Left renal cortex interstitium (tissue), 4 donors: ENCODE measurements around the gene NTN1. TPM values are rescaled to one million over a fixed set of nuclear protein-coding genes. Genes with fewer than 3 reads are reported as not detected.

Source experiments
- DNase-seq, 4 donors: peaks; one replicate each; pipeline ENCODE4 v3.0.0-alpha.2; 2013; ENCODE audit warnings: low read depth in 4 of 4, low spot score in 2 of 4, missing footprints in 1 of 4
- polyA plus RNA-seq, 4 donors: library from polyadenylated mRNA; unstranded; fragments of 120-200 nt; gene quantifications; one replicate each; pipeline ENCODE4 v1.2.1, GENCODE V29; 2013; ENCODE audit not compliant: insufficient read length in 4 of 4

Gene NTN1
- polyA plus RNA-seq, 4 donors, result 2.1 to 10.4 (median 5.7) TPM

- no peak for DNase-seq
These were observed 240.0 kb downstream of the NTN1 start for GRCh38 chr17:9261081-9262012.

- DNase-seq, result no peak
These were observed 244.8 kb downstream of the NTN1 start for GRCh38 chr17:9266031-9266680.

- no peak for DNase-seq
These were observed 245.4 kb downstream of the NTN1 start for GRCh38 chr17:9266697-9267117.

GRCh38 chr17:9268546-9268945, 247.2 kb downstream of the NTN1 start:
- no peak for DNase-seq

- DNase-seq, result no peak
These were observed 248.2 kb downstream of the NTN1 start for GRCh38 chr17:9269350-9270035.

GRCh38 chr17:9270921-9271320, 249.6 kb downstream of the NTN1 start:
- no peak for DNase-seq

GRCh38 chr17:9271989-9272388, 250.7 kb downstream of the NTN1 start:
- DNase-seq, result no peak

GRCh38 chr17:9272501-9273200, 251.3 kb downstream of the NTN1 start:
- no peak for DNase-seq

- DNase-seq, result no peak
These were observed 252.4 kb downstream of the NTN1 start for GRCh38 chr17:9273428-9274391.

- DNase-seq, result no peak
These were observed 253.7 kb downstream of the NTN1 start for GRCh38 chr17:9274973-9275372.

- no peak for DNase-seq
These were observed 258.6 kb downstream of the NTN1 start for GRCh38 chr17:9279893-9280292.

GRCh38 chr17:9283909-9284308, 262.6 kb downstream of the NTN1 start:
- no peak for DNase-seq

- no peak for DNase-seq
These were observed 263.6 kb downstream of the NTN1 start for GRCh38 chr17:9284884-9285283.

GRCh38 chr17:9285602-9286427, 264.5 kb downstream of the NTN1 start:
- no peak for DNase-seq

GRCh38 chr17:9286434-9286833, 265.1 kb downstream of the NTN1 start:
- no peak for DNase-seq

- DNase-seq, result no peak
These were observed 266.0 kb downstream of the NTN1 start for GRCh38 chr17:9287306-9287705.

- DNase-seq, result no peak
These were observed 268.9 kb downstream of the NTN1 start for GRCh38 chr17:9290226-9290613.

GRCh38 chr17:9291912-9292560, 270.7 kb downstream of the NTN1 start:
- DNase-seq, result no peak
